ENCODE measurements around the gene GSN.

GSN gene

GRCh38 chr9:121348221-121348620 lies 80.3 kb downstream of the GSN start:
- no peak overlapping the region for H3K27ac ChIP-seq (ENCODE audit: low read depth in 2 of 2, low read length in 2 of 2)
- no peak overlapping the region for H3K4me3 ChIP-seq (ENCODE audit: low read length in 2 of 2)
- H3K27me3 ChIP-seq (ENCODE audit: control insufficient read depth in 2 of 2, insufficient read depth in 2 of 2, low read length in 2 of 2) = no peaks in the 10 kb centered on the region
- H3K9me3 ChIP-seq (ENCODE audit: control insufficient read depth in 2 of 2, low read length in 2 of 2) = no peaks in the 10 kb centered on the region
- H3K9ac ChIP-seq (ENCODE audit: low read depth in 1 of 2, low read length in 2 of 2) = no peak overlapping the region
- H3K36me3 ChIP-seq (ENCODE audit: control insufficient read depth in 2 of 2, insufficient read depth in 2 of 2, low read length in 2 of 2) = peaks cover 0 to 9% of the 10 kb centered on the region in 2 donors
- H3K4me1 ChIP-seq (ENCODE audit: control insufficient read depth in 2 of 2, insufficient read depth in 2 of 2, low read length in 2 of 2) = peaks cover 7% of the 10 kb centered on the region in 2 donors

DNA sequence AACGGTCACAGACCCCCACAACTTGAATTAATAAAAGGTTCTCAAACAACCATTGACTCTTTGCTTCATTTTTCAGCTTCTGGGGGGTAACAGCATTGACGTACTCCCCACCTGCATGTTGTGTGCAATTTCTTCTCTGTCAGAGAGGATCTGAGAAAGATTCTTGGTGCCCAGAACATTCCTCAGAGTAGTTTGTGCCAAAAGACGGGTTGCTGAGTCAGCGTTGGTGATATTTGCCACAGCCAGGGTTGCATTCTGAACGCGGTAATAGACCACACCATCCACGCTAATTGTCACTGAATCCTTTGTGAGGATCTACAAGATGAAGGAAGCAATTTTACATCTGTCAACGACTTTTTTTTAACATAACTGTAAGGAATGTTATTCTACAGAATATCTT lies 81.0 kb downstream of the GSN start:
- H3K4me1 ChIP-seq (ENCODE audit: control insufficient read depth in 2 of 2, insufficient read depth in 2 of 2, low read length in 2 of 2) = peaks cover 7 to 14% of the 10 kb centered on the region in 2 donors
- no peak overlapping the region for H3K27ac ChIP-seq (ENCODE audit: low read depth in 2 of 2, low read length in 2 of 2)
- no peak overlapping the region for H3K4me3 ChIP-seq (ENCODE audit: low read length in 2 of 2)
- H3K9ac ChIP-seq (ENCODE audit: low read depth in 1 of 2, low read length in 2 of 2) = no peak overlapping the region
- H3K27me3 ChIP-seq (ENCODE audit: control insufficient read depth in 2 of 2, insufficient read depth in 2 of 2, low read length in 2 of 2) = no peaks in the 10 kb centered on the region
- peaks cover 0 to 12% of the 10 kb centered on the region in 2 donors for H3K36me3 ChIP-seq (ENCODE audit: control insufficient read depth in 2 of 2, insufficient read depth in 2 of 2, low read length in 2 of 2)
- H3K9me3 ChIP-seq (ENCODE audit: control insufficient read depth in 2 of 2, low read length in 2 of 2) = no peaks in the 10 kb centered on the region

DNA sequence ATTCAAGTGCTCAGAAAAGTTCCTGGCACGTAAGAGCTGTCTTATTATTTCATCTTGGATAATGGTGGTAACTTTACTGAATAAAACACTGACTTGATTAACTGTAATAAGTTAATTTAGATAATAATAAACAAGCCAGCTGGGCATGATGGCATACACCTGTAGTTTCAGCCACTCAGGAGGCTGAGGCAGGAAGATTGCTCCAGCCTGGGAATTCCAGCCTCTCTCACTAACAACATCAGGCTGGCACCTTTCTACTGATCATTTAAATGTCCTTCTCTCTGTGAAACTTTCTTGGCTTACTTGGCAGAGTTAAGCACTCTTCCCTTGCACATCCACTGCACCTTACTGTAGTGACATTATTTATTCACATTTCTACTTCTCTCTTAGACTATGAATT lies 82.1 kb downstream of the GSN start:
- Histone ChIP-seq H3K27me3 (ENCODE audit: control insufficient read depth in 2 of 2, insufficient read depth in 2 of 2, low read length in 2 of 2) (no peaks in the 10 kb centered on the region), H3K9ac (ENCODE audit: low read depth in 1 of 2, low read length in 2 of 2) (no peak overlapping the region), H3K27ac (ENCODE audit: low read depth in 2 of 2, low read length in 2 of 2) (peak overlapping the region in 1 of 2 donors; percentile 39), H3K36me3 (ENCODE audit: control insufficient read depth in 2 of 2, insufficient read depth in 2 of 2, low read length in 2 of 2) (peaks cover 0 to 12% of the 10 kb centered on the region in 2 donors), H3K4me1 (ENCODE audit: control insufficient read depth in 2 of 2, insufficient read depth in 2 of 2, low read length in 2 of 2) (peaks cover 10 to 16% of the 10 kb centered on the region in 2 donors), H3K4me3 (ENCODE audit: low read length in 2 of 2) (no peak overlapping the region), H3K9me3 (ENCODE audit: control insufficient read depth in 2 of 2, low read length in 2 of 2) (no peaks in the 10 kb centered on the region)

GRCh38 chr9:121350993-121351561 lies 83.1 kb downstream of the GSN start:
- H3K4me1 ChIP-seq (ENCODE audit: control insufficient read depth in 2 of 2, insufficient read depth in 2 of 2, low read length in 2 of 2) = peaks cover 10 to 16% of the 10 kb centered on the region in 2 donors
- no peaks in the 10 kb centered on the region for H3K9me3 ChIP-seq (ENCODE audit: control insufficient read depth in 2 of 2, low read length in 2 of 2)
- no peaks in the 10 kb centered on the region for H3K27me3 ChIP-seq (ENCODE audit: control insufficient read depth in 2 of 2, insufficient read depth in 2 of 2, low read length in 2 of 2)
- peaks cover 0 to 12% of the 10 kb centered on the region in 2 donors for H3K36me3 ChIP-seq (ENCODE audit: control insufficient read depth in 2 of 2, insufficient read depth in 2 of 2, low read length in 2 of 2)
- peak overlapping the region; percentile 35 to 39 for H3K27ac ChIP-seq (ENCODE audit: low read depth in 2 of 2, low read length in 2 of 2)
- H3K9ac ChIP-seq (ENCODE audit: low read depth in 1 of 2, low read length in 2 of 2) = no peak overlapping the region
- peak overlapping the region in 1 of 2 donors; percentile 23 for H3K4me3 ChIP-seq (ENCODE audit: low read length in 2 of 2)

DNA sequence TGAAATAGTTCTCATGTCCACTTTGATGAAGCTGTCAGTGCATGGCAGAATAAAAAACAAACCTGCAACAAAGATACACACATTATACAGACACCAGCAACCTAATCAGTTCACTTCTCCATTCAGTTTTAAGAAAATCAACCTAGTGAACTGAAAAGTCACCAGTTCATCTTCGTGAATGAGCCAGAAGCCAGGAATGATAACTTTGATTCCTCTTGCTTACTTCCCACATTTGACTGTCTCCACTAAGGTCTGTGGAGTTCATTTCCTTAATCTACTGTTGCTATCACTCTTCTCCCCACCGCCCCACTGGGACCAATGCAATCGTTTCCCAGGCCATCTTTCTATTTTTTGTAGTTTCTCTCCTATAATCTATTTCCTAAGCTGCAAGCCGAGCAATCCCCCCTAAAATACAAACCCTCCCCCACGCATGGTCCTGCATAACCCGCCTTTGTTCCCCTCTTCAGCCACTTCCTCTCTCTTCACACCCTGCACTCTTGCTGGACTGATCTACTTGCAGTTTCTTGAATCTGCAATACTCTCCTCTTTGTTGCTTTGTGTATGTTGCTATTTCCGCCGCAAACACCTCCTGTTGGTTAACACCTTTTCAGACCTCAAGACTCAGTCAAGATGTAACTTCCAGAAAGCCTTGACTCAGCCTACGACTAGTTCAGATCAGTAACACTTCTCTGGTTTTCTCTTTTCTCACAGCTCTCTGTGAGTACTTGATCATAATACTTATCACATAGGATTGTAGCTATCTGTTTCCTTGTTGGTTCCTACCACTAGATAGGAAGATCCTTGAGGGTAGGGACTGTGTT lies 85.5 kb downstream of the GSN start:
- Histone ChIP-seq H3K4me1 (ENCODE audit: control insufficient read depth in 2 of 2, insufficient read depth in 2 of 2, low read length in 2 of 2) (peaks cover 8 to 24% of the 10 kb centered on the region in 2 donors), H3K4me3 (ENCODE audit: low read length in 2 of 2) (no peak overlapping the region), H3K36me3 (ENCODE audit: control insufficient read depth in 2 of 2, insufficient read depth in 2 of 2, low read length in 2 of 2) (peaks cover 0 to 6% of the 10 kb centered on the region in 2 donors), H3K9ac (ENCODE audit: low read depth in 1 of 2, low read length in 2 of 2) (no peak overlapping the region), H3K27me3 (ENCODE audit: control insufficient read depth in 2 of 2, insufficient read depth in 2 of 2, low read length in 2 of 2) (no peaks in the 10 kb centered on the region), H3K9me3 (ENCODE audit: control insufficient read depth in 2 of 2, low read length in 2 of 2) (no peaks in the 10 kb centered on the region), H3K27ac (ENCODE audit: low read depth in 2 of 2, low read length in 2 of 2) (peak overlapping the region; percentile 11 to 54)

DNA sequence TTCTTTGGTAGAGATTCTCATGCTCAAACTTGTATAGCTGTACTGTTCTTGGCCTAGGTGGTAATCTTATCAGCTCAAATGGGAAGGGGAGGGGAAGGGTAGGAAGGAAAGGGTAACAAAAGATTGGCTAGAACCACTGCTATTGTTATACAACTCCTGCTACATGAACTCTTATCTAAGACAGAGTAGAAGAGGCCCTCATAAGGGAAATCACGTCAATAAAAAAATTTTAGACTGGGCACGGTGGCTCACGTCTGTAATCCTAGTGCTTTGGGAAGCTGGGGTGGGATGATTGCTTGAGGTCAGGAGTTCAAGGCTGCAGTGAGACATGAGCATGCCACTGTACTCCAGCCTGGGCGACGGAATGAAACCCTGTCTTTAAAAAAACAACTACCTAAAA lies 86.2 kb downstream of the GSN start:
- Histone ChIP-seq H3K4me1 (ENCODE audit: control insufficient read depth in 2 of 2, insufficient read depth in 2 of 2, low read length in 2 of 2) (peaks cover 8 to 24% of the 10 kb centered on the region in 2 donors), H3K9ac (ENCODE audit: low read depth in 1 of 2, low read length in 2 of 2) (no peak overlapping the region), H3K27ac (ENCODE audit: low read depth in 2 of 2, low read length in 2 of 2) (peak overlapping the region; percentile 11 to 54), H3K36me3 (ENCODE audit: control insufficient read depth in 2 of 2, insufficient read depth in 2 of 2, low read length in 2 of 2) (peaks cover 0 to 3% of the 10 kb centered on the region in 2 donors), H3K27me3 (ENCODE audit: control insufficient read depth in 2 of 2, insufficient read depth in 2 of 2, low read length in 2 of 2) (no peaks in the 10 kb centered on the region), H3K9me3 (ENCODE audit: control insufficient read depth in 2 of 2, low read length in 2 of 2) (no peaks in the 10 kb centered on the region), H3K4me3 (ENCODE audit: low read length in 2 of 2) (no peak overlapping the region)

DNA sequence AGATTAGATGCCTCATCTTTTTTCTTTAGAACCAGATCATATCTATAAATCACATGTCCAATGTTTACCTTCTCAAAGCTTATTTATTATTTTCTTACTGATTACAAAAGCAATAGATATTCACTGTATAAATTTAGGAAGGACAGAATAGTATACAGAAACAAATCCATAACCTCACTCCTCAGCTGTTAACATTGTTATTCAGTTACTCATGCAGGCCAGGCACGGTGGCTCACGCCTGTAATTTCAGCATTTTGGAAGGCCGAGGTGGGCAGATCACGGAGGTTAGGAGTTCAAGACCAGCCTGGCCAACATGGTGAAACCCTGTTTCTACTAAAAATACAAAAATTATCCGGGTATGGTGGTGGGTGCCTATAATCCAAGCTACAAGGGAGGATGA lies 86.8 kb downstream of the GSN start:
- Histone ChIP-seq H3K4me3 (ENCODE audit: low read length in 2 of 2) (no peak overlapping the region), H3K36me3 (ENCODE audit: control insufficient read depth in 2 of 2, insufficient read depth in 2 of 2, low read length in 2 of 2) (peaks cover 0 to 3% of the 10 kb centered on the region in 2 donors), H3K27me3 (ENCODE audit: control insufficient read depth in 2 of 2, insufficient read depth in 2 of 2, low read length in 2 of 2) (no peaks in the 10 kb centered on the region), H3K9me3 (ENCODE audit: control insufficient read depth in 2 of 2, low read length in 2 of 2) (no peaks in the 10 kb centered on the region), H3K9ac (ENCODE audit: low read depth in 1 of 2, low read length in 2 of 2) (no peak overlapping the region), H3K4me1 (ENCODE audit: control insufficient read depth in 2 of 2, insufficient read depth in 2 of 2, low read length in 2 of 2) (peaks cover 8 to 24% of the 10 kb centered on the region in 2 donors), H3K27ac (ENCODE audit: low read depth in 2 of 2, low read length in 2 of 2) (peak overlapping the region in 1 of 2 donors; percentile 20)

GRCh38 chr9:121357011-121357410 lies 89.0 kb downstream of the GSN start:
- Histone ChIP-seq H3K9ac (ENCODE audit: low read depth in 1 of 2, low read length in 2 of 2) (no peak overlapping the region), H3K4me1 (ENCODE audit: control insufficient read depth in 2 of 2, insufficient read depth in 2 of 2, low read length in 2 of 2) (peaks cover 5 to 18% of the 10 kb centered on the region in 2 donors), H3K36me3 (ENCODE audit: control insufficient read depth in 2 of 2, insufficient read depth in 2 of 2, low read length in 2 of 2) (peaks cover 0 to 3% of the 10 kb centered on the region in 2 donors), H3K27ac (ENCODE audit: low read depth in 2 of 2, low read length in 2 of 2) (peak overlapping the region in 1 of 2 donors; percentile 60), H3K27me3 (ENCODE audit: control insufficient read depth in 2 of 2, insufficient read depth in 2 of 2, low read length in 2 of 2) (no peaks in the 10 kb centered on the region), H3K4me3 (ENCODE audit: low read length in 2 of 2) (peak overlapping the region in 1 of 2 donors; percentile 23), H3K9me3 (ENCODE audit: control insufficient read depth in 2 of 2, low read length in 2 of 2) (no peaks in the 10 kb centered on the region)

- Histone ChIP-seq H3K4me1 (ENCODE audit: control insufficient read depth in 2 of 2, insufficient read depth in 2 of 2, low read length in 2 of 2) (peaks cover 16 to 23% of the 10 kb centered on the region in 2 donors), H3K4me3 (ENCODE audit: low read length in 2 of 2) (no peak overlapping the region), H3K36me3 (ENCODE audit: control insufficient read depth in 2 of 2, insufficient read depth in 2 of 2, low read length in 2 of 2) (peaks cover 0 to 2% of the 10 kb centered on the region in 2 donors), H3K9me3 (ENCODE audit: control insufficient read depth in 2 of 2, low read length in 2 of 2) (no peaks in the 10 kb centered on the region), H3K27me3 (ENCODE audit: control insufficient read depth in 2 of 2, insufficient read depth in 2 of 2, low read length in 2 of 2) (no peaks in the 10 kb centered on the region), H3K9ac (ENCODE audit: low read depth in 1 of 2, low read length in 2 of 2) (no peak overlapping the region), H3K27ac (ENCODE audit: low read depth in 2 of 2, low read length in 2 of 2) (peak overlapping the region; percentile 10 to 50)
Observed at GRCh38 chr9:121358751-121359150, 90.8 kb downstream of the GSN start.

Measured in mucosa of rectum (tissue), 2 donors.